Activated T-helper 1 cell treated with anti-CD3 and anti-CD28 coated beads, Interleukin-2, amount 50 U/mL, for 16 hours (primary cell): ENCODE data around the gene KLF16.

Experiments used
- DNase-seq, 2 donors: peaks; one replicate each; pipeline ENCODE4 v3.0.0-alpha.2; 2020; ENCODE audit warnings: low read depth in 1 of 2, low spot score in 1 of 2

The KLF16 gene

GRCh38 chr19:1871630-1872029, 8.3 kb upstream of the KLF16 start:
- DNase-seq, result no peak

GRCh38 chr19:1871140-1871597, 7.8 kb upstream of the KLF16 start:
- no peak for DNase-seq

- no peak for DNase-seq
Measured at GRCh38 chr19:1868971-1869370, 5.6 kb upstream of the KLF16 start.

- DNase-seq, result no peak
Measured at GRCh38 chr19:1867349-1867724, 4.0 kb upstream of the KLF16 start.

- DNase-seq, result no peak
Measured at GRCh38 chr19:1866693-1867348, 3.4 kb upstream of the KLF16 start.

- DNase-seq, result no peak
Measured at GRCh38 chr19:1865172-1866010, 2.0 kb upstream of the KLF16 start.

- DNase-seq, result peak in 1 of 2 donors; percentile 48
Measured at GRCh38 chr19:1864480-1865171, 1.2 kb upstream of the KLF16 start.

- peak; percentile 82 to 93 for DNase-seq
Measured at GRCh38 chr19:1863638-1864479, 480 bp upstream of the KLF16 start.

GRCh38 chr19:1862424-1863327, 703 bp downstream of the KLF16 start:
- peak in 1 of 2 donors; percentile 43 for DNase-seq

- no peak for DNase-seq
Measured at GRCh38 chr19:1862068-1862423, 1.3 kb downstream of the KLF16 start.

- DNase-seq, result no peak
Measured at GRCh38 chr19:1861599-1862031, 1.8 kb downstream of the KLF16 start.

- DNase-seq, result no peak
Measured at GRCh38 chr19:1860821-1861598, 2.4 kb downstream of the KLF16 start.

- peak in 1 of 2 donors; percentile 52 for DNase-seq
Measured at GRCh38 chr19:1860042-1860775, 3.2 kb downstream of the KLF16 start.

- no peak for DNase-seq
Measured at GRCh38 chr19:1859331-1859781, 4.0 kb downstream of the KLF16 start.

- DNase-seq, result no peak
Measured at GRCh38 chr19:1858412-1859081, 4.8 kb downstream of the KLF16 start.

GRCh38 chr19:1857648-1858326, 5.6 kb downstream of the KLF16 start:
- no peak for DNase-seq
